GM18861 (cell line): ENCODE data around the gene INS.
"Not testable (repeated sequence)": the region's sequence is repeated elsewhere in the genome, so short reads cannot be mapped to it uniquely, and the experiment has no call there.

ENCODE experiments used
- ATAC-seq: cut with Tn5 transposase; IDR thresholded peaks from one replicate; pipeline ENCODE4 v1.9.1; 2021; ENCODE audit not compliant: unreplicated experiment

The INS gene

DNA sequence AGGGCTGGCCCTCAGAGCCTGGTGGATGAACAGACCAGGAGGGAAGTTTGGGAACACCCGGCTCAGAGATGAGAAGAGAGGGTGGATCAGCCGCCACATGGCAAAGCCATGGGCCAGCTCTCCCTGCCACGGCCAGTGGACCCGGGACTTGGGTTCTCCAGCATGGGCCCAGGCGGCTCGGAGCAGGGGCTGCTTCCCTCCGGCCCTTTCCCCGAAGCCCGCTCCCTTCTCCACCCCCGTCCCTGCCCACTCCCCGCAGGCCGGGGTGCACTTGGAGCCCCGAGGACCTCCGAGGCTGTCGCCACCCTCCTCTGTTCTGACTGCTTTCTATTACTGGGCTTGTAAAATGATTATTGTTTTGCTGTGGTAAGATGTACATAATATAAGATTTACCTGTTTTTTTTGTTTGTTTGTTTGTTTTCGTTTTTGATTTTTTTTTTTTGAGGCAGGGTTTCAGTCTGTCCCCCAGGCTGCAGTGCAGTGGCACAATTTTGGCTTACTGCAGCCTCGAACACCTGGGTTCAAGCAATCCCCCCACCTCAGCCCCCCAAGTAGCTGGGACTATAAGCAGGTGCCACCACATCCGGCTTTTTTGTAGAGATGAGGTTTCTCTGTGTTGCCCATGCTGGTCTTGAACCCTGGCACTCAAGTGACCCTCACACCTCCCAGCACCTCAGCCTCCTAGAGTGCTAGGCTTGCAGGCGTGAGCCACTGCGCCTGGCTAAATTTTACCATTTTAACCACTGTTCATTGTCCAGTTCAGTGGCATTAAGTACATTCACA lies 21.9 kb upstream of the INS start:
- ATAC-seq: no peak

DNA sequence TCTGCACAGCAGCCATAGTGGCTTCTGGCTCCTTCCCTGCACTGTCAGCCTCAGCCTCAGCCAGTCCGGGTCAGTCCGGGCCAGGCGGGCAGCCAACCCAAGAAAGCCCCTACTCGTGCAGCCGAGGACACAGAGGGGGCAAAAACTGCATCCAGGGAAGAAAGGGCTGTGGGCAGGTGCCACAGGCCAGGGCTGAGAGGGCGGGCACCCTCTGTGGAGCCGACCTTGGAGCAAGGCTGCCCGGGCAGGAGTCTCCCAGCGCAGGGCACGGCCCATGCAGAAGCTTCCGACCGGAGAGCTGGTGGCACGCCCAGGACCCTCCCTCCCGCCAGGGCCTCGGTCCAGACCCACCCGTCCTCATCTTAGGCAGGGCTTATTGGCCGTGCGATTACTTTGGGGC lies 21.1 kb upstream of the INS start:
- ATAC-seq: no peak

DNA sequence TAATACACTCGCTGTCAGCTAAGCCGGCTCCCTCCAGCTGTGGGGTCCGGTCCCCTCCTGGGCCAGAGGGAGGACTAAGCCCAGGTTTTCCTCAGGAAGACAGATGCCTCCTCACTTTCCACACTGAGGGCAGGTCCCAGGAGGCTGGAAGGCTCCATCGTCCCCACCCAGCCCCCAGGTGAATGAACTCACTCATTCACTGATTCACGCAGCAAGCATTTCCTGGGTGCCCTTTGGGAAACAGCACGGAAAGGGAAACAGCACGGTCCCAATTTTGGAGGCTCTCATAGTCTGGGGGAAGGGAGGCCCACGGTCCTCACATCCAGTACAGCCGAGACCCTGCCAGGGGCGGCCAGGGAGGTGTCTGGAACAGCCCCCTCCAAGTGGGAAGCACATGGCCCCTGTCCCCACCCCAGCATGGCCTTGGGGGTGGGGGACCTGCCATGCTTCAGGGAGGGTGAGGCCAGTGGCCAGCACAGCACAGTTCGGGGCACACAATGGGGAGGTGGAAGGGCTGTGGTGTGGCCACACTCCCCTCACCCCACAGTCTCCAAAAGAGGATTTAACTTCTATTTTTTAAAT lies 19.9 kb upstream of the INS start:
- no peak for ATAC-seq

- ATAC-seq: no peak
These were observed 19.3 kb upstream of the INS start for GRCh38 chr11:2180347-2180746.

DNA sequence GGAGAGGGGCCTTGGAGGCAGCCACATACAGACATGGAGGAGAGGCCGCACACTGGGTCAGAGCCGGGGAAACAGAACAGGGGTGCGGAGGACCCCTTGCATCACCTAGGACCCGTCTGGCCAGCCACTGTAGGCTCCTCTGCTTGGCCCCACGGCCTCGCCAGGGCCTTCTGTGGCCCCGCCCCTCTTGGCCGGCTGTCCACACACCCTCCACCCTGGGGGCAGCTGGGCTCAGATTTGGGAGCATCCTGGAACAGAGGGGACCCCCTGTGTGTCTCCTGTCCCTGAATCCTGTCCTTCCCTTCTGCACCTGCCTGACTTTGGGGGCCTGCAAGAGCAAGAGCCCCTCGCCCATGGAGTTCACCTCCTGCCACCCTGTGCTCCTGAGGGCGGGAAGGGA lies 18.5 kb upstream of the INS start:
- no peak for ATAC-seq

GRCh38 chr11:2178906-2179494 lies 18.0 kb upstream of the INS start:
- no peak for ATAC-seq

DNA sequence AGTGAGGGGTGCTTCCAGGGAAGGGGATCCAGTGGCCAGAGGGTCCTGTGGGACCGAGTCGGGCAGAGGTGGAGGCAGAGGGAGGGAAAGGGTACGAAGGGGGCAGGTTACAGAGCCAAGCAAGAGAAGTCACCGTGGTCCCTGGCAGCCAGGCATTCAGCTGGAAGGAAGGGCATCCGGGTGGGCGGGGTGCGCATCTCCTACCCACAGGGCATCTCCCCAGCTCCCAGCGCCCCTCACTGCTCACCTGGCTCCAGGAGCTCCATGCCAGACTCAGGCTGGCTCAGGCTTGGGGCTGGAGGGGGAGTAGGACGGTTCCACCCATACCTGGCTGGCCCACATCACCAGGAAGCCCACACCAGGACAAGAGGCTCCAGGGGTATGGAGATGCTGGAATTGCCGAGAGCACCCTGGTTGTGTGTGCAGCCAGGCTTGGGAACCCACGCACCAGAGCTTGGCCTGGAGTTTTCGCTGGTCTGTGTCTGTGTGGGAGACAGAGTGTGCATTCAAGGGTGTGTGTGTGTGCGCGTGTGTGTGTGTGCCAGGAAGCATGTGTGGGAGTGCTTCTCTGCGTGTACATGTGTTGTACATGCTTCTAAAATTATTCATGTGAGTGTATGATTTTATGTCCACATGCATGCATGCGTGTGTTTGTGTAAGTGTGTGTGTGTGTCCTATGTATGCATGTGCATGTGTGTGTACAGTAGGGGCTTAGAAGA lies 17.2 kb upstream of the INS start:
- not testable (repeated sequence) for ATAC-seq

DNA sequence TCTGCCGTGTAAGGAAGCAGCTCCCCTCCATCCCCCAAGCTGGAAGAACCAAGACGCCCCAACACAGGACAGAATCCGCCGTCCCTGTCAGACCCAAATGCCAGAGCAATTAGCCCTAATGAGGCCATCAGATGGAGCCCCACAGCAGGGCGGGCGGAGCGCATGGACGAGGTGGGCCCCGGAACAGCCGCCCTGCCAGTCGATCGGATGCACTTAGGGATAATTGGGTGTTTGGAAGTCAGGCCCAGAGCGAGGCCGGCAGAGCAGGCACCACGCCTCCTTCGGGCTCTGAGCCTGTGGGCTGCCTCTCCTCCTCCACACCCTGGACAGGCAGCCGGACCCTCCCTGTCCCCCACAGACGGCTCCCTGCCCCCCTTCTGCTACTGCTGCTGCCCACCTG lies 16.1 kb upstream of the INS start:
- no peak for ATAC-seq

GRCh38 chr11:2176389-2176900 lies 15.4 kb upstream of the INS start:
- ATAC-seq: no peak

GRCh38 chr11:2175659-2176058 lies 14.7 kb upstream of the INS start:
- ATAC-seq: no peak

GRCh38 chr11:2174361-2174760 lies 13.4 kb upstream of the INS start:
- ATAC-seq: no peak

GRCh38 chr11:2173761-2174160 lies 12.8 kb upstream of the INS start:
- ATAC-seq: no peak

DNA sequence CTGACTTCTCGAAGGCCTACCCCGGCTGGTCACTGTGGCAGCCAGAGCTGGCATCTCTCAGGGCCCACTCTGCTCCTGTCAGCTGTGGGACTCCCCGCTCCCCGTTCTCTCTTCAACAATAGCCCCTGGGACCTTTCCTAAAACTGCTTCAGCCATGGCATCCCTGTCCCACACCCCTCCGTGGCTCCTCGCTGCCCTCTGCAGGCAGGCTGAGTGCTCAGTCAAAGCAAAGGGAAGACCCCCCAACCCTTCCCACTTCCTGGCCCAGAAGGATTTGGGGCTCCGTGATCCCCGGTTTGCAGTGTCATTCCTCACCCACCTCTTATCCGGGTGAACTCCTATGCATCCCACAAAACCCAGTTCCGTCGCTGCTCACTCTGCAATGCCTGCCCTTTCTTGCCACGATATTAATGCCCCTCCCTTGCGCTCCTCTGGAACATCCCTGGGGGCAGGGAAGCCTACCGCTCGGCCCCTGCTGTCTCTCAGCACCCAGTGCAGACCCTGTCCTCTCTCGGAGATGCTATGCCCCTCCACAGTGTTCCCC lies 12.2 kb upstream of the INS start:
- ATAC-seq: no peak

DNA sequence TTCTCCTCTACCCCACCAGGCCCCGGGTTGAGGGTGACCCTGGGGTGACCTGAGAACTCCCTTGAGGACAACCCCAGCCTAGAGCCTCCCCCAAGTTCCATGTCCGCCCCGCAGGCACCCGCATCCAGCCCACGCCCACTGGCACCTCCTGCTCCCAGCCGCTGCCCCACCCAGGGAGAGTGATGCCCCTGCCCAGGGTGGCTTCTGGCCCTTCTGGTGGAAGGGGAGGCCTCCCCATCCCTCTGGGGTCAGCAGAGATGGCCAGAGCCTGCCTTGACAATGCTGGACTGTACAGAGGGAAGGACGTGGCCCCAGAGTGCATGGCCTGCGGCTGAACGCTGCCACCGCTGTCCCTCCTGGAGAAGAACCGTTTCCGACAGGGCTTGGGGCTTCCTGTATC lies 11.7 kb upstream of the INS start:
- no peak for ATAC-seq

GRCh38 chr11:2171591-2172003 lies 10.6 kb upstream of the INS start, which contains the start of gene TH:
TH (minus strand) TSS chr11:2171815; CDS start chr11:2171786, 29 bp downstream.
- no peak for ATAC-seq

- no peak for ATAC-seq
These were observed 8.9 kb upstream of the INS start for GRCh38 chr11:2169626-2170570.

- no peak for ATAC-seq
These were observed 8.0 kb upstream of the INS start for GRCh38 chr11:2169005-2169378.

- ATAC-seq: no peak
These were observed 7.4 kb upstream of the INS start for GRCh38 chr11:2168286-2169004.
